Measurements from ENCODE around the gene UQCRQ. TPM values are rescaled to one million over a fixed set of nuclear protein-coding genes. Genes with fewer than 3 reads are reported as not detected.
A peak's percentile ranks its signal among the peaks of the same experiment; 100 is the strongest.

Gene UQCRQ
- total RNA-seq, 1 experiment from 2014 or later = 306 TPM

DNA sequence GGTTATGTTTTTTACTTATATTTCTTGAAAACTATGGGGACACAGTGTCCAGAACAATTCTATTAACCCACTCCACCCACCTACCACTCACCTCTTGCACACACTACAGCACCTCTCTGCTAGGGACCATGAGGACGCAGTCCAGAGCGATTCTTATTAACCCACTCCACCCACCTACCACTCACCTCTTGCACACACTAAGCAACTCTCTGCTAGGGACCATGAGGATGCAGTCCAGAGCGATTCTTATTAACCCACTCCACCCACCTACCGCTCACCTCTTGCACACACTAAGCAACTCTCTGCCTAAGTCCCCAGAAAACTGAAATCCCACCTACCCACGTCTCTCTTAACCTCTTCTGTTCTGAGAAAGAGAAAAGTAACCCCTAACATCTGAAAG, 33.8 kb upstream of the UQCRQ start:
- no peak overlapping the region for H3T11ph ChIP-seq (ENCODE audit: low read length)
- H3K27ac Mint-ChIP-seq = no peak overlapping the region; a peak in 1 of 7 replicates
- no peaks in the 10 kb centered on the region for H4K20me1 ChIP-seq (ENCODE audit: control insufficient read depth, insufficient read depth, insufficient read length)
- H3K27ac ChIP-seq (ENCODE audit: insufficient read length, low read depth, low read length) = no peak overlapping the region
- H2AK5ac ChIP-seq (ENCODE audit: insufficient read length, low read length) = no peak overlapping the region
- H3K23ac ChIP-seq (ENCODE audit: insufficient read length, low read depth, low read length) = no peak overlapping the region
- H3K4ac ChIP-seq (ENCODE audit: low read depth, low read length) = no peak overlapping the region
- H3K4me3 Mint-ChIP-seq = peak overlapping the region in 1 of 2 experiments; percentile 31; a peak in 1 of 5 replicates
- H3K56ac ChIP-seq (ENCODE audit: insufficient read length, low read depth, low read length) = no peak overlapping the region
- H3K36me3 Mint-ChIP-seq (ENCODE audit: insufficient read depth in 1 of 3, low read depth in 3 of 3) = no peaks in the 10 kb centered on the region; a peak in 1 of 7 replicates
- no peak for DNase-seq
- H3K23me2 ChIP-seq (ENCODE audit: insufficient read length, low read depth, low read length, poor library complexity, severe bottlenecking) = peaks cover 10% of the 10 kb centered on the region
- H3K14ac ChIP-seq (ENCODE audit: insufficient read depth, low read length) = no peak overlapping the region
- H2BK120ac ChIP-seq (ENCODE audit: low read depth, low read length, poor library complexity, severe bottlenecking) = no peak overlapping the region
- H3K18ac ChIP-seq (ENCODE audit: insufficient read length, low read depth, low read length) = no peak overlapping the region
- TF ChIP-seq, protein P1, sequence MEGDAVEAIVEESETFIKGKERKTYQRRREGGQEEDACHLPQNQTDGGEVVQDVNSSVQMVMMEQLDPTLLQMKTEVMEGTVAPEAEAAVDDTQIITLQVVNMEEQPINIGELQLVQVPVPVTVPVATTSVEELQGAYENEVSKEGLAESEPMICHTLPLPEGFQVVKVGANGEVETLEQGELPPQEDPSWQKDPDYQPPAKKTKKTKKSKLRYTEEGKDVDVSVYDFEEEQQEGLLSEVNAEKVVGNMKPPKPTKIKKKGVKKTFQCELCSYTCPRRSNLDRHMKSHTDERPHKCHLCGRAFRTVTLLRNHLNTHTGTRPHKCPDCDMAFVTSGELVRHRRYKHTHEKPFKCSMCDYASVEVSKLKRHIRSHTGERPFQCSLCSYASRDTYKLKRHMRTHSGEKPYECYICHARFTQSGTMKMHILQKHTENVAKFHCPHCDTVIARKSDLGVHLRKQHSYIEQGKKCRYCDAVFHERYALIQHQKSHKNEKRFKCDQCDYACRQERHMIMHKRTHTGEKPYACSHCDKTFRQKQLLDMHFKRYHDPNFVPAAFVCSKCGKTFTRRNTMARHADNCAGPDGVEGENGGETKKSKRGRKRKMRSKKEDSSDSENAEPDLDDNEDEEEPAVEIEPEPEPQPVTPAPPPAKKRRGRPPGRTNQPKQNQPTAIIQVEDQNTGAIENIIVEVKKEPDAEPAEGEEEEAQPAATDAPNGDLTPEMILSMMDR (conservative IDR thresholded peaks at IDR 0.05) = no peak
- no peak overlapping the region for H3K4me2 ChIP-seq (ENCODE audit: insufficient read depth, insufficient read length, low read length)
- no peak overlapping the region for H4K8ac ChIP-seq (replicated peaks; ENCODE audit: insufficient read length, low read depth, low read length)
- no peak overlapping the region for H3K9ac ChIP-seq (ENCODE audit: extremely low read depth, insufficient read length, low read length)
- no peak overlapping the region for H2BK15ac ChIP-seq (ENCODE audit: low read depth, low read length)
- no peak overlapping the region for H2BK12ac ChIP-seq (ENCODE audit: insufficient read length, low read depth, low read length)
- no peak overlapping the region for H4K5ac ChIP-seq (ENCODE audit: insufficient read length, low read depth, low read length)
- peaks cover 2 to 10% of the 10 kb centered on the region in 2 experiments; a peak in 3 of 4 replicates for H3K4me1 Mint-ChIP-seq
- H2BK5ac ChIP-seq (ENCODE audit: insufficient read length, low read length) = no peak overlapping the region
- H3K9me3 Mint-ChIP-seq = no peaks in the 10 kb centered on the region
- H2BK20ac ChIP-seq (ENCODE audit: low read depth, low read length, poor library complexity, severe bottlenecking) = no peak overlapping the region
- H3K27me3 ChIP-seq (ENCODE audit: insufficient read depth, low read length) = peaks cover 13% of the 10 kb centered on the region; the same call in 1 of the 2 replicates
- H2AFZ ChIP-seq (ENCODE audit: low read length) = no peak overlapping the region
- WGBS (ENCODE audit: extremely low coverage, insufficient read length, low lambda C conversion rate) = no CpG with 5 or more reads among the region's 5 CpGs
- no peaks in the 10 kb centered on the region for H3K9me3 ChIP-seq (ENCODE audit: control insufficient read depth, low read depth, low read length)
- no peaks in the 10 kb centered on the region for H3K79me1 ChIP-seq (ENCODE audit: insufficient read depth, low read depth, low read length, poor library complexity, severe bottlenecking)
- no peaks in the 10 kb centered on the region for H3K79me2 ChIP-seq (ENCODE audit: insufficient read depth, low read length)
- no peak overlapping the region for H4K91ac ChIP-seq (ENCODE audit: insufficient read length, low read depth, low read length)
- H3K27me3 Mint-ChIP-seq (ENCODE audit: low read depth) = peaks cover 46% of the 10 kb centered on the region
- H3K4me1 ChIP-seq (ENCODE audit: insufficient read depth, low read length) = no peaks in the 10 kb centered on the region

All from H9 (cell line).